Tibial nerve (tissue), 4 donors: ENCODE measurements around the gene MPP7.

Experiments used
- EP300 ChIP-seq, 2 donors: sonication (generic); formaldehyde crosslinking; IDR thresholded peaks; one replicate each; pipeline ENCODE4 v1.6.1; 2017; ENCODE audit warnings: antibody characterized with exemption in 2 of 2, mild to moderate bottlenecking in 1 of 2
- POLR2A ChIP-seq, 2 donors: fragments of 450-650 bp; IDR thresholded peaks; one replicate each; pipeline ENCODE4 v1.6.1; 2017; ENCODE audit warnings: antibody characterized with exemption in 2 of 2, mild to moderate bottlenecking in 2 of 2, moderate library complexity in 2 of 2
- TF ChIP-seq, protein P1 (sequence below), 5 experiments: fragments of 200-600 bp in 3 of 5; fragments of 450-650 bp in 2 of 5; sonication (generic) in 3 of 5; IDR thresholded peaks; one replicate each; pipeline ENCODE4 v1.5.1; 2016 to 2019; ENCODE audit warnings: antibody characterized with exemption in 5 of 5, mild to moderate bottlenecking in 3 of 5, moderate library complexity in 2 of 5

DNA sequence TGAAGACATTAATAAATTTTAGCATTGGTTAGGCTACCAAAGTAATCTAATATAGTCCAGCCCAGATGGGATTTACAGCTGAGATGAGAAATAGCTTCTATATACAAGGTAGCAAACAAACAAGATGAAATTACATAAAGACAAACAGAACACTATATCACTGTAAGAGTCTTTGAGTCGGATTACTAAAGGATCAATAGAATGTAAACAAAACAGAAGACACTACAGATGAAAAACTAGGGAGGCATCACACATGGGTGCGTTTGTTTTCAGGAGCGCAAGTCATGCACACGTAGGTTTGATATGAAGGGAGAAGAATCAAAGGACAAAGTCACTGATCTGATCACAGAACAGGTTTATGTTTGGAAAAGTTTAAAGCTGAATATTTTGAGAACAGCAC lies 26.5 kb downstream of the MPP7 start:
- TF ChIP-seq, protein P1, sequence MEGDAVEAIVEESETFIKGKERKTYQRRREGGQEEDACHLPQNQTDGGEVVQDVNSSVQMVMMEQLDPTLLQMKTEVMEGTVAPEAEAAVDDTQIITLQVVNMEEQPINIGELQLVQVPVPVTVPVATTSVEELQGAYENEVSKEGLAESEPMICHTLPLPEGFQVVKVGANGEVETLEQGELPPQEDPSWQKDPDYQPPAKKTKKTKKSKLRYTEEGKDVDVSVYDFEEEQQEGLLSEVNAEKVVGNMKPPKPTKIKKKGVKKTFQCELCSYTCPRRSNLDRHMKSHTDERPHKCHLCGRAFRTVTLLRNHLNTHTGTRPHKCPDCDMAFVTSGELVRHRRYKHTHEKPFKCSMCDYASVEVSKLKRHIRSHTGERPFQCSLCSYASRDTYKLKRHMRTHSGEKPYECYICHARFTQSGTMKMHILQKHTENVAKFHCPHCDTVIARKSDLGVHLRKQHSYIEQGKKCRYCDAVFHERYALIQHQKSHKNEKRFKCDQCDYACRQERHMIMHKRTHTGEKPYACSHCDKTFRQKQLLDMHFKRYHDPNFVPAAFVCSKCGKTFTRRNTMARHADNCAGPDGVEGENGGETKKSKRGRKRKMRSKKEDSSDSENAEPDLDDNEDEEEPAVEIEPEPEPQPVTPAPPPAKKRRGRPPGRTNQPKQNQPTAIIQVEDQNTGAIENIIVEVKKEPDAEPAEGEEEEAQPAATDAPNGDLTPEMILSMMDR (IDR thresholded peaks at IDR 0.05), result no peak
- TF ChIP-seq POLR2A (IDR thresholded peaks at IDR 0.05) (no peak), EP300 (IDR thresholded peaks at IDR 0.05) (no peak)
